ENCODE measurements around the gene KRTAP5-5. TPM values are rescaled to one million over a fixed set of nuclear protein-coding genes. Genes with fewer than 3 reads are reported as not detected.

Gene KRTAP5-5
- total and polyA plus RNA-seq, 2 experiments from 2014 or later, result not detected

- TF ChIP-seq ZNF462 (CRISPR knock-in tag; IDR thresholded peaks at IDR 0.05) (no peak), EZH2phosphoT487 (IDR thresholded peaks at IDR 0.05; ENCODE audit: unreplicated experiment) (no peak), CREB1 (CRISPR knock-in tag; IDR thresholded peaks at IDR 0.05; ENCODE audit: low read depth) (no peak)
- TF ChIP-seq, protein P1, sequence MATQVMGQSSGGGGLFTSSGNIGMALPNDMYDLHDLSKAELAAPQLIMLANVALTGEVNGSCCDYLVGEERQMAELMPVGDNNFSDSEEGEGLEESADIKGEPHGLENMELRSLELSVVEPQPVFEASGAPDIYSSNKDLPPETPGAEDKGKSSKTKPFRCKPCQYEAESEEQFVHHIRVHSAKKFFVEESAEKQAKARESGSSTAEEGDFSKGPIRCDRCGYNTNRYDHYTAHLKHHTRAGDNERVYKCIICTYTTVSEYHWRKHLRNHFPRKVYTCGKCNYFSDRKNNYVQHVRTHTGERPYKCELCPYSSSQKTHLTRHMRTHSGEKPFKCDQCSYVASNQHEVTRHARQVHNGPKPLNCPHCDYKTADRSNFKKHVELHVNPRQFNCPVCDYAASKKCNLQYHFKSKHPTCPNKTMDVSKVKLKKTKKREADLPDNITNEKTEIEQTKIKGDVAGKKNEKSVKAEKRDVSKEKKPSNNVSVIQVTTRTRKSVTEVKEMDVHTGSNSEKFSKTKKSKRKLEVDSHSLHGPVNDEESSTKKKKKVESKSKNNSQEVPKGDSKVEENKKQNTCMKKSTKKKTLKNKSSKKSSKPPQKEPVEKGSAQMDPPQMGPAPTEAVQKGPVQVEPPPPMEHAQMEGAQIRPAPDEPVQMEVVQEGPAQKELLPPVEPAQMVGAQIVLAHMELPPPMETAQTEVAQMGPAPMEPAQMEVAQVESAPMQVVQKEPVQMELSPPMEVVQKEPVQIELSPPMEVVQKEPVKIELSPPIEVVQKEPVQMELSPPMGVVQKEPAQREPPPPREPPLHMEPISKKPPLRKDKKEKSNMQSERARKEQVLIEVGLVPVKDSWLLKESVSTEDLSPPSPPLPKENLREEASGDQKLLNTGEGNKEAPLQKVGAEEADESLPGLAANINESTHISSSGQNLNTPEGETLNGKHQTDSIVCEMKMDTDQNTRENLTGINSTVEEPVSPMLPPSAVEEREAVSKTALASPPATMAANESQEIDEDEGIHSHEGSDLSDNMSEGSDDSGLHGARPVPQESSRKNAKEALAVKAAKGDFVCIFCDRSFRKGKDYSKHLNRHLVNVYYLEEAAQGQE (IDR thresholded peaks at IDR 0.05; ENCODE audit: unreplicated experiment), result no peak
- TF ChIP-seq, protein P2, sequence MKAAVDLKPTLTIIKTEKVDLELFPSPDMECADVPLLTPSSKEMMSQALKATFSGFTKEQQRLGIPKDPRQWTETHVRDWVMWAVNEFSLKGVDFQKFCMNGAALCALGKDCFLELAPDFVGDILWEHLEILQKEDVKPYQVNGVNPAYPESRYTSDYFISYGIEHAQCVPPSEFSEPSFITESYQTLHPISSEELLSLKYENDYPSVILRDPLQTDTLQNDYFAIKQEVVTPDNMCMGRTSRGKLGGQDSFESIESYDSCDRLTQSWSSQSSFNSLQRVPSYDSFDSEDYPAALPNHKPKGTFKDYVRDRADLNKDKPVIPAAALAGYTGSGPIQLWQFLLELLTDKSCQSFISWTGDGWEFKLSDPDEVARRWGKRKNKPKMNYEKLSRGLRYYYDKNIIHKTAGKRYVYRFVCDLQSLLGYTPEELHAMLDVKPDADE (IDR thresholded peaks at IDR 0.05), result no peak
Measured at GRCh38 chr11:1665313-1665712, 35.7 kb downstream of the KRTAP5-5 start (continued).
